ENCODE results near the gene HNRNPF.

Gene HNRNPF

GRCh38 chr10:43419997-43420368 lies 11.0 kb upstream of the HNRNPF start:
- no peak for TF ChIP-seq TAF1 (IDR thresholded peaks at IDR 0.05; ENCODE audit: low read depth)
- TF ChIP-seq TEAD4 (IDR thresholded peaks at IDR 0.05) = no peak
- TF ChIP-seq EGR1 (IDR thresholded peaks at IDR 0.05) = no peak
- TF ChIP-seq RAD21 (IDR thresholded peaks at IDR 0.05; ENCODE audit: low read depth) = no peak
- no peak for TF ChIP-seq FOXM1 (IDR thresholded peaks at IDR 0.05; ENCODE audit: borderline replicate concordance, low read depth)
- TF ChIP-seq ZBTB7A (IDR thresholded peaks at IDR 0.05; ENCODE audit: low read depth) = no peak
- TF ChIP-seq, protein P1, sequence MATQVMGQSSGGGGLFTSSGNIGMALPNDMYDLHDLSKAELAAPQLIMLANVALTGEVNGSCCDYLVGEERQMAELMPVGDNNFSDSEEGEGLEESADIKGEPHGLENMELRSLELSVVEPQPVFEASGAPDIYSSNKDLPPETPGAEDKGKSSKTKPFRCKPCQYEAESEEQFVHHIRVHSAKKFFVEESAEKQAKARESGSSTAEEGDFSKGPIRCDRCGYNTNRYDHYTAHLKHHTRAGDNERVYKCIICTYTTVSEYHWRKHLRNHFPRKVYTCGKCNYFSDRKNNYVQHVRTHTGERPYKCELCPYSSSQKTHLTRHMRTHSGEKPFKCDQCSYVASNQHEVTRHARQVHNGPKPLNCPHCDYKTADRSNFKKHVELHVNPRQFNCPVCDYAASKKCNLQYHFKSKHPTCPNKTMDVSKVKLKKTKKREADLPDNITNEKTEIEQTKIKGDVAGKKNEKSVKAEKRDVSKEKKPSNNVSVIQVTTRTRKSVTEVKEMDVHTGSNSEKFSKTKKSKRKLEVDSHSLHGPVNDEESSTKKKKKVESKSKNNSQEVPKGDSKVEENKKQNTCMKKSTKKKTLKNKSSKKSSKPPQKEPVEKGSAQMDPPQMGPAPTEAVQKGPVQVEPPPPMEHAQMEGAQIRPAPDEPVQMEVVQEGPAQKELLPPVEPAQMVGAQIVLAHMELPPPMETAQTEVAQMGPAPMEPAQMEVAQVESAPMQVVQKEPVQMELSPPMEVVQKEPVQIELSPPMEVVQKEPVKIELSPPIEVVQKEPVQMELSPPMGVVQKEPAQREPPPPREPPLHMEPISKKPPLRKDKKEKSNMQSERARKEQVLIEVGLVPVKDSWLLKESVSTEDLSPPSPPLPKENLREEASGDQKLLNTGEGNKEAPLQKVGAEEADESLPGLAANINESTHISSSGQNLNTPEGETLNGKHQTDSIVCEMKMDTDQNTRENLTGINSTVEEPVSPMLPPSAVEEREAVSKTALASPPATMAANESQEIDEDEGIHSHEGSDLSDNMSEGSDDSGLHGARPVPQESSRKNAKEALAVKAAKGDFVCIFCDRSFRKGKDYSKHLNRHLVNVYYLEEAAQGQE (IDR thresholded peaks at IDR 0.05; ENCODE audit: low read depth) = no peak
- TF ChIP-seq, protein P2, sequence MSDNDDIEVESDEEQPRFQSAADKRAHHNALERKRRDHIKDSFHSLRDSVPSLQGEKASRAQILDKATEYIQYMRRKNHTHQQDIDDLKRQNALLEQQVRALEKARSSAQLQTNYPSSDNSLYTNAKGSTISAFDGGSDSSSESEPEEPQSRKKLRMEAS (IDR thresholded peaks at IDR 0.05) = no peak
- no peak for TF ChIP-seq TCF12 (IDR thresholded peaks at IDR 0.05; ENCODE audit: low read depth)

DNA sequence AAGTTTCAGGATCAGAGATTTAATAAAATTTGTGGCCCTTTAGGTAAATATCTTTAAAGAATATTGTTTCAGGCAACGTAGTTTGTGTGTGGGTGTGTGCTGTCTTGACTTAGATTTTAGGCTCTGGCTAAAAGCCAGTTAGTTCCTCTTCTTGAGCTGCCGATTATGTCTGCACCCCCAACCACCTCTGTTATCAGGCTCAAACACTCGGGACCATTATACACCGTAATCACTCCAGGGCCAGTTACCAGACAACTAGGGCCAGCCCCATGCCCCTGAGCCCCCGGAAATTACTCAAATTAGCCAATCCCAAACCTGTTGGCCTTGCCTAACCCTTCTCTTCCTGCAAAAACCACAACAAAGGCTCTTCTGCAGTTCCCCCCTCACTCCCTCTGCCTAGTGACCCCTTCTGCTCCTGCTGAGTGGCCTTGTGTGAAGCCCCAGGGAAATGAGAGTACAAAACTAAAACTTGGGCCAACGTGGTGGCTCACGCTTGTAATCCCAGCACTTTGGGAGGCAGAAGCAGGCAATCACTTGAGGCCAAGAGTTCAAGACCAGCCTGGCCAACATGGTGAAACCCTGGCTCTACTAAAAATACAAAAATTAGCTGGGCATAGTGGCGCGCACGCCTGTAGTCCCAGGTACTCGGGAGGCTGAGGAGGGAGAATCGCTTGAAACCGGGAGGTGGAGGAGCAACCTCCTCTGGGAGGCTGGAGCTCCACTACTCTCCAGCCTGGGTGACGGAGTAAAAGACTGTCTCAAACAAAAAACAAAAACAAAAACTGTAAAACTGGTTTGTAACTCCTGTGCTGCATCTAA lies 9.2 kb upstream of the HNRNPF start:
- no peak for TF ChIP-seq ZBTB7A (IDR thresholded peaks at IDR 0.05; ENCODE audit: low read depth)
- no peak for TF ChIP-seq FOXM1 (IDR thresholded peaks at IDR 0.05; ENCODE audit: borderline replicate concordance, low read depth)
- TF ChIP-seq EP300 (IDR thresholded peaks at IDR 0.05; ENCODE audit: borderline replicate concordance) = no peak
- TF ChIP-seq, protein P3, sequence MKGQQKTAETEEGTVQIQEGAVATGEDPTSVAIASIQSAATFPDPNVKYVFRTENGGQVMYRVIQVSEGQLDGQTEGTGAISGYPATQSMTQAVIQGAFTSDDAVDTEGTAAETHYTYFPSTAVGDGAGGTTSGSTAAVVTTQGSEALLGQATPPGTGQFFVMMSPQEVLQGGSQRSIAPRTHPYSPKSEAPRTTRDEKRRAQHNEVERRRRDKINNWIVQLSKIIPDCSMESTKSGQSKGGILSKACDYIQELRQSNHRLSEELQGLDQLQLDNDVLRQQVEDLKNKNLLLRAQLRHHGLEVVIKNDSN (IDR thresholded peaks at IDR 0.05) = no peak
- TF ChIP-seq, protein P2 (IDR thresholded peaks at IDR 0.05) = no peak
- no peak for TF ChIP-seq YY1 (IDR thresholded peaks at IDR 0.05; ENCODE audit: low read depth)
- TF ChIP-seq CREB1 (IDR thresholded peaks at IDR 0.05; ENCODE audit: low read depth) = no peak
- no peak for TF ChIP-seq CEBPB (IDR thresholded peaks at IDR 0.05)
- no peak for TF ChIP-seq NFIC (IDR thresholded peaks at IDR 0.05)
- TF ChIP-seq, protein P1 (IDR thresholded peaks at IDR 0.05; ENCODE audit: low read depth) = no peak

GRCh38 chr10:43415544-43415943 lies 6.6 kb upstream of the HNRNPF start:
- TF ChIP-seq TCF12 (IDR thresholded peaks at IDR 0.05; ENCODE audit: low read depth) (no peak), RAD21 (IDR thresholded peaks at IDR 0.05; ENCODE audit: low read depth) (no peak), FOXM1 (IDR thresholded peaks at IDR 0.05; ENCODE audit: borderline replicate concordance, low read depth) (no peak), TAF1 (IDR thresholded peaks at IDR 0.05; ENCODE audit: low read depth) (no peak), CEBPB (IDR thresholded peaks at IDR 0.05) (no peak), YY1 (IDR thresholded peaks at IDR 0.05; ENCODE audit: low read depth) (no peak), NFIC (IDR thresholded peaks at IDR 0.05) (no peak), EGR1 (IDR thresholded peaks at IDR 0.05) (no peak), EP300 (IDR thresholded peaks at IDR 0.05; ENCODE audit: borderline replicate concordance) (no peak)
- TF ChIP-seq, protein P1 (IDR thresholded peaks at IDR 0.05; ENCODE audit: low read depth) = no peak
- TF ChIP-seq, protein P2 (IDR thresholded peaks at IDR 0.05) = no peak
- TF ChIP-seq, protein P3 (IDR thresholded peaks at IDR 0.05) = no peak

DNA sequence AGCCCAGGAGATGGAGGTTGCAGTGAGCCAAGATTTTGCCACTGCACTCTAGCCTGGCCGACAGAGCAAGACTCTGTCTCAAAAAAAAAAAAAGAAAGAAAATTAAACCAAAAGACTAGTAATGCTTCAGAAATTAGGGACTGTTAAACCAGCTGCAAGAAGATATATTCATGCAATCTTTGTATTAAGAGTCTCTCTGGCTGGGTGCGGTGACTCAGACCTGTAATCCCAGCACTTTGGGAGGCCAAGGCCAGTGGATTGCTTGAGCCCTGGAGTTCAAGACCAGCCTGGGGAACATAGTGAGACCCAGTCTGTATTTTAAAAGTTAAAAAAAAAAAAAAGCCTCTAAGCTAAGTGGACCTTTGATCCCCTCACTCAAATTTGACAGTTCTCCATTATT lies 2.5 kb upstream of the HNRNPF start:
- TF ChIP-seq RAD21 (IDR thresholded peaks at IDR 0.05; ENCODE audit: low read depth) = no peak
- no peak for TF ChIP-seq NFIC (IDR thresholded peaks at IDR 0.05)
- no peak for TF ChIP-seq ZBTB7A (IDR thresholded peaks at IDR 0.05; ENCODE audit: low read depth)
- no peak for TF ChIP-seq CREB1 (IDR thresholded peaks at IDR 0.05; ENCODE audit: low read depth)

All from Ishikawa (cell line).